Measurements from ENCODE around the gene CHAF1A.

DNA sequence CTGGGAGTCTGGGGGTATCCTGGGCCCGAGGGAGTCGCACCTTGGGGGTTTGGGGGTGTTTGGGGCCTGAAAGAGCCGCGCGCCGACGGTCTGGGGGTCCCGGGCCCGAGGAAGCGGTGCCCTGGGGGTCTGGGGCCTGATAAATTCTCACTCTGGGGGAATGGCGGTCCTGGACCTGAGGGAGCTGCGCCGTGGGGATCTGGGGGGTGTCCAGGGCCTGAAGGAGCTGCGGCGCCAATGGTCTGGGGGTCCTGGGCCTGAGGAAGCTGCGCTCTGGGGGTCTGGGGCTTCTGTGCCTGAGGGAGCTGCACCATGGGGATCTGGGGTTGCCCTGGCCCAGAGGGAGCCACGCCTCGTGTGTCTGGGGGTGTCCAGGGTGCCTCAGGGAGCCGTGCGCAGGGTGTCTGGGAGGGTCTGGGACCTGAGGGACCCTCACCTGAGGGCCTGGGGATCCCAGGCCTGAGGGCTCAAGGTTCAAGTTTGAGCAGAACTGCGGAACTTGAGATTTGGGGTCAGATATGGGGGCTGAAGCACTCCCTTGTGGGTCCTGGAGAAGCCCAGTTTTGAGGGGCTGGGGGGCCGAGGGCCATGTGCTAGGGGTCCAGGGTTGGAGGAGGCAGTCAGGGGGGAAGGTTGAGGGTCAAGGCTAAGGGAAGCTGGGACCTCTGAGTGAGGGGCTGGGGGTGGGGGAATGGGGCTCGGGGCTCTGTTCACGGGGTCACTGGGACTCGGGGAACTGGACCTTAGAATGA lies 70.7 kb downstream of the CHAF1A start:
- TF ChIP-seq, protein P1, sequence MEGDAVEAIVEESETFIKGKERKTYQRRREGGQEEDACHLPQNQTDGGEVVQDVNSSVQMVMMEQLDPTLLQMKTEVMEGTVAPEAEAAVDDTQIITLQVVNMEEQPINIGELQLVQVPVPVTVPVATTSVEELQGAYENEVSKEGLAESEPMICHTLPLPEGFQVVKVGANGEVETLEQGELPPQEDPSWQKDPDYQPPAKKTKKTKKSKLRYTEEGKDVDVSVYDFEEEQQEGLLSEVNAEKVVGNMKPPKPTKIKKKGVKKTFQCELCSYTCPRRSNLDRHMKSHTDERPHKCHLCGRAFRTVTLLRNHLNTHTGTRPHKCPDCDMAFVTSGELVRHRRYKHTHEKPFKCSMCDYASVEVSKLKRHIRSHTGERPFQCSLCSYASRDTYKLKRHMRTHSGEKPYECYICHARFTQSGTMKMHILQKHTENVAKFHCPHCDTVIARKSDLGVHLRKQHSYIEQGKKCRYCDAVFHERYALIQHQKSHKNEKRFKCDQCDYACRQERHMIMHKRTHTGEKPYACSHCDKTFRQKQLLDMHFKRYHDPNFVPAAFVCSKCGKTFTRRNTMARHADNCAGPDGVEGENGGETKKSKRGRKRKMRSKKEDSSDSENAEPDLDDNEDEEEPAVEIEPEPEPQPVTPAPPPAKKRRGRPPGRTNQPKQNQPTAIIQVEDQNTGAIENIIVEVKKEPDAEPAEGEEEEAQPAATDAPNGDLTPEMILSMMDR (conservative IDR thresholded peaks at IDR 0.05; ENCODE audit: low read depth in 2 of 2), result no peak
- TF ChIP-seq, protein P2, sequence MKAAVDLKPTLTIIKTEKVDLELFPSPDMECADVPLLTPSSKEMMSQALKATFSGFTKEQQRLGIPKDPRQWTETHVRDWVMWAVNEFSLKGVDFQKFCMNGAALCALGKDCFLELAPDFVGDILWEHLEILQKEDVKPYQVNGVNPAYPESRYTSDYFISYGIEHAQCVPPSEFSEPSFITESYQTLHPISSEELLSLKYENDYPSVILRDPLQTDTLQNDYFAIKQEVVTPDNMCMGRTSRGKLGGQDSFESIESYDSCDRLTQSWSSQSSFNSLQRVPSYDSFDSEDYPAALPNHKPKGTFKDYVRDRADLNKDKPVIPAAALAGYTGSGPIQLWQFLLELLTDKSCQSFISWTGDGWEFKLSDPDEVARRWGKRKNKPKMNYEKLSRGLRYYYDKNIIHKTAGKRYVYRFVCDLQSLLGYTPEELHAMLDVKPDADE (IDR thresholded peaks at IDR 0.05), result no peak
- TF ChIP-seq, protein P3, sequence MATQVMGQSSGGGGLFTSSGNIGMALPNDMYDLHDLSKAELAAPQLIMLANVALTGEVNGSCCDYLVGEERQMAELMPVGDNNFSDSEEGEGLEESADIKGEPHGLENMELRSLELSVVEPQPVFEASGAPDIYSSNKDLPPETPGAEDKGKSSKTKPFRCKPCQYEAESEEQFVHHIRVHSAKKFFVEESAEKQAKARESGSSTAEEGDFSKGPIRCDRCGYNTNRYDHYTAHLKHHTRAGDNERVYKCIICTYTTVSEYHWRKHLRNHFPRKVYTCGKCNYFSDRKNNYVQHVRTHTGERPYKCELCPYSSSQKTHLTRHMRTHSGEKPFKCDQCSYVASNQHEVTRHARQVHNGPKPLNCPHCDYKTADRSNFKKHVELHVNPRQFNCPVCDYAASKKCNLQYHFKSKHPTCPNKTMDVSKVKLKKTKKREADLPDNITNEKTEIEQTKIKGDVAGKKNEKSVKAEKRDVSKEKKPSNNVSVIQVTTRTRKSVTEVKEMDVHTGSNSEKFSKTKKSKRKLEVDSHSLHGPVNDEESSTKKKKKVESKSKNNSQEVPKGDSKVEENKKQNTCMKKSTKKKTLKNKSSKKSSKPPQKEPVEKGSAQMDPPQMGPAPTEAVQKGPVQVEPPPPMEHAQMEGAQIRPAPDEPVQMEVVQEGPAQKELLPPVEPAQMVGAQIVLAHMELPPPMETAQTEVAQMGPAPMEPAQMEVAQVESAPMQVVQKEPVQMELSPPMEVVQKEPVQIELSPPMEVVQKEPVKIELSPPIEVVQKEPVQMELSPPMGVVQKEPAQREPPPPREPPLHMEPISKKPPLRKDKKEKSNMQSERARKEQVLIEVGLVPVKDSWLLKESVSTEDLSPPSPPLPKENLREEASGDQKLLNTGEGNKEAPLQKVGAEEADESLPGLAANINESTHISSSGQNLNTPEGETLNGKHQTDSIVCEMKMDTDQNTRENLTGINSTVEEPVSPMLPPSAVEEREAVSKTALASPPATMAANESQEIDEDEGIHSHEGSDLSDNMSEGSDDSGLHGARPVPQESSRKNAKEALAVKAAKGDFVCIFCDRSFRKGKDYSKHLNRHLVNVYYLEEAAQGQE (IDR thresholded peaks at IDR 0.05; ENCODE audit: unreplicated experiment), result no peak
- TF ChIP-seq EZH2 (IDR thresholded peaks at IDR 0.05; ENCODE audit: low read depth, unreplicated experiment) (no peak), EZH2phosphoT487 (IDR thresholded peaks at IDR 0.05; ENCODE audit: unreplicated experiment) (no peak), CREB1 (CRISPR knock-in tag; IDR thresholded peaks at IDR 0.05; ENCODE audit: low read depth) (no peak), POLR2AphosphoS5 (IDR thresholded peaks at IDR 0.05; ENCODE audit: low read depth) (no peak), NANOG (IDR thresholded peaks at IDR 0.05; ENCODE audit: borderline replicate concordance) (no peak), JUNB (IDR thresholded peaks at IDR 0.05; ENCODE audit: unreplicated experiment) (no peak), STAT1 (IDR thresholded peaks at IDR 0.05; ENCODE audit: unreplicated experiment) (no peak)
- TF ChIP-seq, protein P4, sequence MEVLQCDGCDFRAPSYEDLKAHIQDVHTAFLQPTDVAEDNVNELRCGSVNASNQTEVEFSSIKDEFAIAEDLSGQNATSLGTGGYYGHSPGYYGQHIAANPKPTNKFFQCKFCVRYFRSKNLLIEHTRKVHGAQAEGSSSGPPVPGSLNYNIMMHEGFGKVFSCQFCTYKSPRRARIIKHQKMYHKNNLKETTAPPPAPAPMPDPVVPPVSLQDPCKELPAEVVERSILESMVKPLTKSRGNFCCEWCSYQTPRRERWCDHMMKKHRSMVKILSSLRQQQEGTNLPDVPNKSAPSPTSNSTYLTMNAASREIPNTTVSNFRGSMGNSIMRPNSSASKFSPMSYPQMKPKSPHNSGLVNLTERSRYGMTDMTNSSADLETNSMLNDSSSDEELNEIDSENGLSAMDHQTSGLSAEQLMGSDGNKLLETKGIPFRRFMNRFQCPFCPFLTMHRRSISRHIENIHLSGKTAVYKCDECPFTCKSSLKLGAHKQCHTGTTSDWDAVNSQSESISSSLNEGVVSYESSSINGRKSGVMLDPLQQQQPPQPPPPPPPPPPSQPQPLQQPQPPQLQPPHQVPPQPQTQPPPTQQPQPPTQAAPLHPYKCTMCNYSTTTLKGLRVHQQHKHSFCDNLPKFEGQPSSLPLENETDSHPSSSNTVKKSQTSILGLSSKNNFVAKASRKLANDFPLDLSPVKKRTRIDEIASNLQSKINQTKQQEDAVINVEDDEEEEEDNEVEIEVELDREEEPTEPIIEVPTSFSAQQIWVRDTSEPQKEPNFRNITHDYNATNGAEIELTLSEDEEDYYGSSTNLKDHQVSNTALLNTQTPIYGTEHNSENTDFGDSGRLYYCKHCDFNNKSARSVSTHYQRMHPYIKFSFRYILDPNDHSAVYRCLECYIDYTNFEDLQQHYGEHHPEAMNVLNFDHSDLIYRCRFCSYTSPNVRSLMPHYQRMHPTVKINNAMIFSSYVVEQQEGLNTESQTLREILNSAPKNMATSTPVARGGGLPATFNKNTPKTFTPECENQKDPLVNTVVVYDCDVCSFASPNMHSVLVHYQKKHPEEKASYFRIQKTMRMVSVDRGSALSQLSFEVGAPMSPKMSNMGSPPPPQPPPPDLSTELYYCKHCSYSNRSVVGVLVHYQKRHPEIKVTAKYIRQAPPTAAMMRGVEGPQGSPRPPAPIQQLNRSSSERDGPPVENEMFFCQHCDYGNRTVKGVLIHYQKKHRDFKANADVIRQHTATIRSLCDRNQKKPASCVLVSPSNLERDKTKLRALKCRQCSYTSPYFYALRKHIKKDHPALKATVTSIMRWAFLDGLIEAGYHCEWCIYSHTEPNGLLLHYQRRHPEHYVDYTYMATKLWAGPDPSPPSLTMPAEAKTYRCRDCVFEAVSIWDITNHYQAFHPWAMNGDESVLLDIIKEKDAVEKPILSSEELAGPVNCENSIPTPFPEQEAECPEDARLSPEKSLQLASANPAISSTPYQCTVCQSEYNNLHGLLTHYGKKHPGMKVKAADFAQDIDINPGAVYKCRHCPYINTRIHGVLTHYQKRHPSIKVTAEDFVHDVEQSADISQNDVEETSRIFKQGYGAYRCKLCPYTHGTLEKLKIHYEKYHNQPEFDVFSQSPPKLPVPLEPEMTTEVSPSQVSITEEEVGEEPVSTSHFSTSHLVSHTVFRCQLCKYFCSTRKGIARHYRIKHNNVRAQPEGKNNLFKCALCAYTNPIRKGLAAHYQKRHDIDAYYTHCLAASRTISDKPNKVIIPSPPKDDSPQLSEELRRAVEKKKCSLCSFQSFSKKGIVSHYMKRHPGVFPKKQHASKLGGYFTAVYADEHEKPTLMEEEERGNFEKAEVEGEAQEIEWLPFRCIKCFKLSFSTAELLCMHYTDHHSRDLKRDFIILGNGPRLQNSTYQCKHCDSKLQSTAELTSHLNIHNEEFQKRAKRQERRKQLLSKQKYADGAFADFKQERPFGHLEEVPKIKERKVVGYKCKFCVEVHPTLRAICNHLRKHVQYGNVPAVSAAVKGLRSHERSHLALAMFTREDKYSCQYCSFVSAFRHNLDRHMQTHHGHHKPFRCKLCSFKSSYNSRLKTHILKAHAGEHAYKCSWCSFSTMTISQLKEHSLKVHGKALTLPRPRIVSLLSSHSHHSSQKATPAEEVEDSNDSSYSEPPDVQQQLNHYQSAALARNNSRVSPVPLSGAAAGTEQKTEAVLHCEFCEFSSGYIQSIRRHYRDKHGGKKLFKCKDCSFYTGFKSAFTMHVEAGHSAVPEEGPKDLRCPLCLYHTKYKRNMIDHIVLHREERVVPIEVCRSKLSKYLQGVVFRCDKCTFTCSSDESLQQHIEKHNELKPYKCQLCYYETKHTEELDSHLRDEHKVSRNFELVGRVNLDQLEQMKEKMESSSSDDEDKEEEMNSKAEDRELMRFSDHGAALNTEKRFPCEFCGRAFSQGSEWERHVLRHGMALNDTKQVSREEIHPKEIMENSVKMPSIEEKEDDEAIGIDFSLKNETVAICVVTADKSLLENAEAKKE (CRISPR knock-in tag; IDR thresholded peaks at IDR 0.05), result no peak

Measured in GM23338 (cell line).